ENCODE measurements around the gene S100PBP.
"Not testable (repeated sequence)": the region's sequence is repeated elsewhere in the genome, so short reads cannot be mapped to it uniquely, and the experiment has no call there.

The S100PBP gene

DNA sequence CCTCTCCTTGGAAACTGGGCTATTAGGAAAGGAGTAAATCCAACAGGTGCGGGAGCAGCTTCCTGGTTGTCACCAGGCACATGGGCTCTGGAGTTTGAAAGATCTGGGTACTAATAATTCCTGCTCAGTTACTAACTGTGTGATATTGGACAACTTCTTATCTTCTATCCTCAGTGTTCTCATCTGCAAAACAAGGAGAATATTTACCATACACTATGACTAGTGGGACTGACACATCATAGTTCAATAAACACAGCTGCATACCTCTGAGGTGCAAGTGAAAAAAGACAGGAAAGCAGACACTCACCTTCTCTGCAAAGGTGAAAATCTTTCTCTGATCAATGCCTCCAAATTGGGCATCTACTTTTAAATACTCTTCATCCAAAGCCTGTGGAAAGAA lies 20.0 kb upstream of the S100PBP start:
- no peaks in the 10 kb centered on the region for H3K27me3 ChIP-seq (ENCODE audit: control insufficient read depth, insufficient read depth, low read length)
- no peaks in the 10 kb centered on the region for H3K9me3 ChIP-seq (ENCODE audit: control insufficient read depth, low read length)
- H3K4me3 ChIP-seq (ENCODE audit: low read length), result no peak overlapping the region
- H3K9ac ChIP-seq (ENCODE audit: low read length), result no peak overlapping the region
- H3K36me3 ChIP-seq (ENCODE audit: control insufficient read depth, insufficient read depth, low read length), result no peaks in the 10 kb centered on the region
- H3K4me1 ChIP-seq (ENCODE audit: control insufficient read depth, insufficient read depth, low read length), result no peaks in the 10 kb centered on the region

DNA sequence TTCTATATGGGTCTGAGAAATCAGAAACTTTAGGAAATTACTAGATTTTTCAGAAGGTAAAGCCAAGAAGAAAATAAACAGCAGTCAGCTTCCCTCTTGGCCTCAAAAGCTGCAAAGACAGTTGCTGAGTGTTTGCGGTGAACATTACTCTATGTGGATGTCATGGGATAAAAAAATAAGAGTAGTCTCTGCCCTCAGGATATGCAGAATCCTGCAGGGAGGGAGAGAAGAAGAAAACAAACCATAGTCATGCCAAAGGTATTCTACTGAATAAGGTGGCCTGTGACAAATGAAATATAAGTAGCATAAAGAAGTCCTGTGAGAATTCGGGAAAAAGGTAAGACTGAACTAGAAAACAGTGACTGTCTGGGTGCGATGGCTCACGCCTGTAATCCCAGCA lies 19.3 kb upstream of the S100PBP start:
- Histone ChIP-seq H3K36me3 (ENCODE audit: control insufficient read depth, insufficient read depth, low read length) (no peaks in the 10 kb centered on the region), H3K4me3 (ENCODE audit: low read length) (no peak overlapping the region), H3K9ac (ENCODE audit: low read length) (no peak overlapping the region), H3K9me3 (ENCODE audit: control insufficient read depth, low read length) (no peaks in the 10 kb centered on the region), H3K4me1 (ENCODE audit: control insufficient read depth, insufficient read depth, low read length) (no peaks in the 10 kb centered on the region), H3K27me3 (ENCODE audit: control insufficient read depth, insufficient read depth, low read length) (no peaks in the 10 kb centered on the region)

DNA sequence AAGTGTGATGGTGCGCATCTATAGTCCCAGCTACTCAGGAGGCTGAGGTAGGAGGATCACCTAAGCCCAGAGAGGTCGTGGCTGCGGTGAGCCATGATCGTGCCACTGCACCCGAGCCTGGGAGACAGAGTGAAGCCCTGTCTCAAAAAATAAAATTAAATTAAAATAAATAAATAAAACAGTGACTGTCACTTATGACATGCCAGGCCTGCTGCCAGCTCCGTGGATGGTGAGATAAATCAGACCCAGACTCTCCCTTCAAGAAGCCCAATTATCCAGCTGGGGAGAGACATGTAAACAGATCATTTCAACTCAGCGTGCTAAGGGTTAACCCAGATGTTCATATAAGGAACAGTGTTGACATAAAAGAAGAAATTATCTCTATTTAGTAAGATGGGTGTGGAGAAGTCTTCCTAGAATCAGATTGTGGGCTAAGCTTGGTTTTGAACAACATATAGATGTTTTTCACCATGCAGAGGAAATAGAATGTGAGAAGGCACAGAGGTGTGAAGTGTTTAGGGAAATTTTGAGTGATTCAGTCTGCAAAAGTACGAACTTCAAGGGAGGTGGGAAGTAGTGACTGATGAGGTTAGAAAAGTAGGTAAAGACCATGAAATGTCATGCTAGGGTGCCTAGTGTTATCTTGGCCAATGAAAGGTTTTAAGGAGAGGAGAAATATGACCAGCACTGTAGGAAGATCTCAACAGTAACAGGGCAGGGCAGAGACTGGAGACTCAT lies 18.6 kb upstream of the S100PBP start:
- H3K9me3 ChIP-seq (ENCODE audit: control insufficient read depth, low read length), result no peaks in the 10 kb centered on the region
- H3K9ac ChIP-seq (ENCODE audit: low read length), result no peak overlapping the region
- H3K36me3 ChIP-seq (ENCODE audit: control insufficient read depth, insufficient read depth, low read length), result no peaks in the 10 kb centered on the region
- no peaks in the 10 kb centered on the region for H3K4me1 ChIP-seq (ENCODE audit: control insufficient read depth, insufficient read depth, low read length)
- H3K4me3 ChIP-seq (ENCODE audit: low read length), result no peak overlapping the region
- no peaks in the 10 kb centered on the region for H3K27me3 ChIP-seq (ENCODE audit: control insufficient read depth, insufficient read depth, low read length)

DNA sequence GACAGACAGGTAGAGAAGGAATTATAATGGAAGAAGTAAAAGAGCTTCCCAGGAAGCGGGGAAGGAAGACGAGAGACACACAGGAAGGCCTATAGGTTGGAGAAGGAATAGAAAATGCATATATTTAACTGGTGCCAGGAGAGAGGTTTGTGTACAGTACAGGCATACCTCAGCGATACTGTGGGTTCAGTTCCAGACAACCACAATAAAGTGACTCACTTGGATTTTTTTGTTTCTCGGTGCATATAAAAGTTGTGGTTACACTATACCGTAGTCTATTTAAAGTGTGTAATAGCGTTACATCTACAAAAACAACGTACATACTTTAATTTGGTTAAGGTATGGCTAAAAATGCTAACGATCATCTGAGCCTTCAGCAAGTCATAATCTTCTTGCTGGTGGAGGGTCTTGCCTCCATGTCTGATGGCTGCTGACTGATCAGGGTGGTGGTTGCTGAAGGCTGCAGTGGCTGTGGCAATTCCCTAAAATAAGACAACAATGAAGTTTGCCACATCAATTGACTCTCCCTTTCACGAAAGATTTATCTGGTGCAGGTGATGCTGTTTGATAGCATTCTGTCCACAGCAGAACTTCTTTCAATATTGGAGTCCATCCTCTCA lies 16.2 kb upstream of the S100PBP start:
- Histone ChIP-seq H3K4me3 (ENCODE audit: low read length) (no peak overlapping the region), H3K4me1 (ENCODE audit: control insufficient read depth, insufficient read depth, low read length) (no peaks in the 10 kb centered on the region), H3K9me3 (ENCODE audit: control insufficient read depth, low read length) (no peaks in the 10 kb centered on the region), H3K27me3 (ENCODE audit: control insufficient read depth, insufficient read depth, low read length) (no peaks in the 10 kb centered on the region), H3K36me3 (ENCODE audit: control insufficient read depth, insufficient read depth, low read length) (no peaks in the 10 kb centered on the region), H3K9ac (ENCODE audit: low read length) (no peak overlapping the region)

DNA sequence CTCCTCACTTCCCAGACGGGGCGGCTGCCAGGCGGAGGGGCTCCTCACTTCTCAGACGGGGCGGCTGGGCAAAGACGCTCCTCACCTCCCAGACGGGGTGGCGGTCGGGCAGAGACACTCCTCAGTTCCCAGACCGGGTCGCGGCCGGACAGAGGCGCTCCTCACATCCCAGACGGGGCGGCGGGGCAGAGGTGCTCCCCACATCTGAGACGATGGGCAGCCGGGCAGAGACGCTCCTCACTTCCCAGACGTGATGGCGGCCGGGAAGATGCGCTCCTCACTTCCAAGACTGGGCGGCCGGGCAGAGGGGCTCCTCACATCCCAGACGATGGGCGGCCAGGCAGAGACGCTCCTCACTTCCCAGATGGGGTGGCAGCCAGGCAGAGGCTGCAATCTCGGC lies 13.0 kb upstream of the S100PBP start:
- H3K4me1 ChIP-seq (ENCODE audit: control insufficient read depth, insufficient read depth, low read length); H3K27me3 ChIP-seq (ENCODE audit: control insufficient read depth, insufficient read depth, low read length); H3K9me3 ChIP-seq (ENCODE audit: control insufficient read depth, low read length); H3K36me3 ChIP-seq (ENCODE audit: control insufficient read depth, insufficient read depth, low read length); H3K4me3 ChIP-seq (ENCODE audit: low read length); H3K9ac ChIP-seq (ENCODE audit: low read length): not testable (repeated sequence)

DNA sequence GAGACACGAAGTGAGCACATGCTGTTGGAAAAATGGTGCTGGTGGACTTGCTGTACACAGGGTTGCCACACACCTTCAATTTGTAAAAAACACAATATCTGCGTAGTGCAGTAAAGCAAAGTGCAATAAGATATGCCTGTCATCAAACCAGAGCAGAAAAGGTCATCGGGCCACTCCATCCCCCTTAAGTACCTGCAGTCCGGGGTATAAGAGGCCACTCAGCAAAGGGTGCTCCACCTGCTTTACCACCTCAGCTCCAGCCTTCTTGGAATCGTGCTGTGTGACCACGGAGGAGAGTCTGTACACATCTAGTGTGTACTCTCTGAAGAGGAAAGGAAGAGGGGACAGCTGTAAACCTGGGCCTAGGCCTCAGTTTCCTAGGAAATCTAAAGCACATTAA lies 11.2 kb upstream of the S100PBP start:
- no peaks in the 10 kb centered on the region for H3K36me3 ChIP-seq (ENCODE audit: control insufficient read depth, insufficient read depth, low read length)
- no peak overlapping the region for H3K4me3 ChIP-seq (ENCODE audit: low read length)
- H3K9ac ChIP-seq (ENCODE audit: low read length), result no peak overlapping the region
- H3K9me3 ChIP-seq (ENCODE audit: control insufficient read depth, low read length), result no peaks in the 10 kb centered on the region
- H3K27me3 ChIP-seq (ENCODE audit: control insufficient read depth, insufficient read depth, low read length), result no peaks in the 10 kb centered on the region
- H3K4me1 ChIP-seq (ENCODE audit: control insufficient read depth, insufficient read depth, low read length), result no peaks in the 10 kb centered on the region

DNA sequence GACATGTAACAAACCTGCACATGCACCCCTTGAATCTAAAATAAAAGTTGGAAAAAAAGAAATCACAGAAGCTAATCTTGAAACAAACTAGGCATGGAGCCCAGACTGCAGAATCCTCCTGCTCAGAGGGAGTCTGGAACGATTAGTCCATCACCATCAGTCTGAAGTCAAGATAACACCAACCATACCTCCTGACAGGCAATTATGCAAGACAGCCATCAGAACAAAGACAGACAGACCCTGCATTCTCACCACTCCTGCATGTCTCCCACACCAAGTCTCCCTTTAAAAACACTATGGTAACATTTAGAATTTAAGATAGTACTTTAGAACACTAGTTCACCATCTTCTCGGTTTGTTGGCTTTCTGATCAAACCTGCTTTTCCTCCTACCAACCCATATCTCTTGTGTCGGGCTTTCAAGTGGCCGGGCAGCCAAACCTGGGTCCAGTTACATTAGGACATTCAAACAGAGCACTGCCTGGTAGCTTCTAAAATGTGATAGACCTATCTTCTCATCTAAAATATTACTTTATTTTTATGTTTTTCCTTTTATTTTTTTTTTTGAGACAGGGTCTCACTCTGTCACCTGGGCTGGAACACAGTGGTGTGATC lies 10.4 kb upstream of the S100PBP start:
- Histone ChIP-seq H3K36me3 (ENCODE audit: control insufficient read depth, insufficient read depth, low read length) (no peaks in the 10 kb centered on the region), H3K9ac (ENCODE audit: low read length) (no peak overlapping the region), H3K9me3 (ENCODE audit: control insufficient read depth, low read length) (no peaks in the 10 kb centered on the region), H3K27me3 (ENCODE audit: control insufficient read depth, insufficient read depth, low read length) (no peaks in the 10 kb centered on the region), H3K4me3 (ENCODE audit: low read length) (no peak overlapping the region), H3K4me1 (ENCODE audit: control insufficient read depth, insufficient read depth, low read length) (no peaks in the 10 kb centered on the region)

DNA sequence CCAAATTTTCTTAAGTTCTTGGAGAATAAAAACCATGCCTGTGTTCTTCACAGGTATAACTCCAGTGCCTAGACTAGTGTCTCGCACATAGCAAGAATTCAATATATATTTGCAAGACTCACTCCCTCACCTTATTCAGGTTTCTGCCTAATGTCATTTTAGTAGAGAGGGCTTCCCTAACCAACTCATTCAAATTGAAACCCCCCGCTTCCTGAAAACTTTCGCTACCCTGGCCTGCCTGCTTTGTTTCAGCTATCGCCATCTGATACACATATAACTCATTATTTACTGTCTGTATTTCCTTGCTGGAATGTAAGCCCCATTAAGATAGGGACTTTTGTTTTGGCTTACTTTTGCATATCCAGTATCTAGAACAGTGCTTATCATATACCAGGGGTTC lies 8.9 kb upstream of the S100PBP start:
- Histone ChIP-seq H3K4me3 (ENCODE audit: low read length) (no peak overlapping the region), H3K27me3 (ENCODE audit: control insufficient read depth, insufficient read depth, low read length) (no peaks in the 10 kb centered on the region), H3K4me1 (ENCODE audit: control insufficient read depth, insufficient read depth, low read length) (no peaks in the 10 kb centered on the region), H3K9ac (ENCODE audit: low read length) (no peak overlapping the region), H3K9me3 (ENCODE audit: control insufficient read depth, low read length) (no peaks in the 10 kb centered on the region), H3K36me3 (ENCODE audit: control insufficient read depth, insufficient read depth, low read length) (no peaks in the 10 kb centered on the region)

DNA sequence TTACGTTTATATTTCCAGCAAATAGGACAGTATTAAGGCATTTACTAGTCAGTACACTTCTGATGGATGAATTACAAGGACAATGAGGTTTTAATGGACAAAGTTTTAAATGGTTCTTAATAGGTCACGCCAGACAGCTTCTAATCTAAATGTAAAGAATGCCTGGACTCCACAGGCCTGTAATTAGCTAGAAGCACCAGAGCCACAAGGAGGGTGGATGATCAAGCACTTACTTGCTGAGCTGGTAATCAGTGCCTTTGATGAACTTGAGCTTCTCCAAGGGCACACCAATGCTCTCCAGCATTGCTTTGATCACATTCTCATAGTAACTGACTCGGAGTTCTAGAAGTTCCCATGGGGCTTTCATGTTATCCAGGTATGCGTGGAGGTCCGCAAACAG lies 7.1 kb upstream of the S100PBP start:
- Histone ChIP-seq H3K9ac (ENCODE audit: low read length) (no peak overlapping the region), H3K36me3 (ENCODE audit: control insufficient read depth, insufficient read depth, low read length) (no peaks in the 10 kb centered on the region), H3K9me3 (ENCODE audit: control insufficient read depth, low read length) (no peaks in the 10 kb centered on the region), H3K27me3 (ENCODE audit: control insufficient read depth, insufficient read depth, low read length) (no peaks in the 10 kb centered on the region), H3K4me1 (ENCODE audit: control insufficient read depth, insufficient read depth, low read length) (peaks cover under 1% of the 10 kb centered on the region), H3K4me3 (ENCODE audit: low read length) (no peak overlapping the region)

DNA sequence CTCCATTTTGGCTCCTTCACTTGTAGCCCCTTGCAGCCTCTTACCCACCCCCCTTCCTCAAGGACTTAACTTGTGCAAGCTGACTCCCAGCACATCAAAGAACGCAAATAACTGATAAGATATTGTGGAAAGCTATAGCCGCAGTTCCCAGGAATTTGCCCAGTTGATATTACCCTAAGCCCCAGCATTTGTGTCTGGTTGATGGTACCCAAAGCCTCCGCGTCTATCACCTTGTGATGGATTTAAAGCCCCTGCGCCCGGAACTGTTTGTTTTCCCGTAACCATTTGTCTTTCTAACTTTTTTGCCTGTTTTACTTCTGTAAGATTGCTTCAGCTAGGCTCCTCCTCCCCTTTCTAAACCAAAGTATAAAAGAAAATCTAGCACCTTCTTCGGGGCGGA lies 6.2 kb upstream of the S100PBP start:
- H3K27me3 ChIP-seq (ENCODE audit: control insufficient read depth, insufficient read depth, low read length), result no peaks in the 10 kb centered on the region
- H3K9ac ChIP-seq (ENCODE audit: low read length), result no peak overlapping the region
- H3K9me3 ChIP-seq (ENCODE audit: control insufficient read depth, low read length), result no peaks in the 10 kb centered on the region
- peaks cover 4% of the 10 kb centered on the region for H3K4me1 ChIP-seq (ENCODE audit: control insufficient read depth, insufficient read depth, low read length)
- H3K4me3 ChIP-seq (ENCODE audit: low read length), result no peak overlapping the region
- H3K36me3 ChIP-seq (ENCODE audit: control insufficient read depth, insufficient read depth, low read length), result no peaks in the 10 kb centered on the region

DNA sequence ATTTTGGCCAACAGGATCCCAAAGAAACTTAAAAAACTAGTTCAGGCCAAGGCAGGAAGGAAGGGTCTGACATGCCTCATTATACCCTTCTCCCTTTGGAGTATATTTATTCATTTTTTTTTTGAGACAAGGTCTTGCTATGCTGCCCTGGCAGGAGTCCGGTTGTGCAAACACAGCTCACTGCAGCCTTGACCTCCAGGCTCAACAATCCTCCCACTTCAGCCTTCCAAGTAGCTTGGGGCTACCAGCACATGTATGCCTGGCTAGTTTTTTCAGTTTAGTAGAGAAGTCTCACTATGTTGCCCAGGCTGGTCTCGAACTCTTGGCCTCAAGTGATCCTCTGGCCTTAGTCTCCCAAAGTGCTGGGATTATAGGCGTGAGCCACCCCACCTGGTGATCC lies 5.5 kb upstream of the S100PBP start:
- H3K9me3 ChIP-seq (ENCODE audit: control insufficient read depth, low read length), result no peaks in the 10 kb centered on the region
- H3K4me3 ChIP-seq (ENCODE audit: low read length), result no peak overlapping the region
- H3K4me1 ChIP-seq (ENCODE audit: control insufficient read depth, insufficient read depth, low read length), result peaks cover 4% of the 10 kb centered on the region
- no peaks in the 10 kb centered on the region for H3K36me3 ChIP-seq (ENCODE audit: control insufficient read depth, insufficient read depth, low read length)
- H3K9ac ChIP-seq (ENCODE audit: low read length), result no peak overlapping the region
- H3K27me3 ChIP-seq (ENCODE audit: control insufficient read depth, insufficient read depth, low read length), result no peaks in the 10 kb centered on the region

DNA sequence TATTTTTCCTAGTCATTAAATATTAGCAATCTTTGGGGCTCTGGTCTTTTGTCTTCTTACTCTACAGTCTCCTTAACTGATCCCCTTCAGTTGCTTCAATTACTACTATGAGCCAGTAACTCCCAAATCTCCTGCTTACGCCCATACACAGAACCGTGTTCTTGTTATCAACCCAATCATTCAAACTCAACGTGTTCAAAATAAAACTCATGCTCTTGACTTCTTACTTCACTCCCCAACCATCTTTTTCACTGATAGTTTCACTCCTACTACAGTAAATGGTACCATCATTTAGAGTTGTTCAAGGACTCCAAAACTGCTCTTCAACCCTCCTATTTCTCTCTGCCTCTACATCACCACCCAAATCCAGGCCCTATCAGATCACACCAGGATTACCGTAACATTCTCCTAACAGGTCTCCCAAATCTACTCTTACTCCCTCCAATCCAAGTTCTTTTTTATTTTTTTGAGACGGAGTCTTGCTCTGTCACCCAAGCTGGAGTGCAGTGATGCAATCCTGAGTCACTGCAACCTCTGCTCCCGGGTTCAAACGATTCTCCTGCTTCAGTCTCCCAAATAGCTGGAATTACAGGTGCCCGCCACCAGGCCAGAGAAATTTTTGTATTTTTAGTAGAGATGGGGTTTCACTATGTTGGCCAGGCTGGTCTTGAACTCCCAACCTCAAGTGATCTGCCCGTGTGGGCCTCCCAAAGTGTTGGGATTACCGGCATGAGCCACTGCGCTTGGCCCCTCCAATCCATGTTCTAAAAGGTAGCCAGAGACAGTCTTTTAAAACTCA lies 3.3 kb upstream of the S100PBP start:
- no peak overlapping the region for H3K9ac ChIP-seq (ENCODE audit: low read length)
- H3K27me3 ChIP-seq (ENCODE audit: control insufficient read depth, insufficient read depth, low read length), result no peaks in the 10 kb centered on the region
- H3K4me1 ChIP-seq (ENCODE audit: control insufficient read depth, insufficient read depth, low read length), result peaks cover 13% of the 10 kb centered on the region
- H3K4me3 ChIP-seq (ENCODE audit: low read length), result no peak overlapping the region
- no peaks in the 10 kb centered on the region for H3K9me3 ChIP-seq (ENCODE audit: control insufficient read depth, low read length)
- H3K36me3 ChIP-seq (ENCODE audit: control insufficient read depth, insufficient read depth, low read length), result no peaks in the 10 kb centered on the region
